ENCODE results near the gene DDX41. TPM values are rescaled to one million over a fixed set of nuclear protein-coding genes. Genes with fewer than 3 reads are reported as not detected.

Gene DDX41
- total RNA-seq (86.4 and 103 TPM in 2 replicates), polyA plus RNA-seq (118 and 127 TPM in 2 replicates), polyA minus RNA-seq (89.2 and 94.8 TPM in 2 replicates), Bru-seq, nascent RNA (percentile 60 among the genes with signal in this experiment), BruChase-seq, experiment 1, labeled RNA remaining after a 6-hour chase (percentile 90 among the genes with signal in this experiment), BruChase-seq, experiment 2, labeled RNA remaining after a 2-hour chase (percentile 84 among the genes with signal in this experiment)
- 130 and 134 TPM in 2 replicates for polyA plus RNA-seq (2011; cell fraction: cytosol; rRNA removed)
- 298 and 329 TPM in 2 replicates for polyA plus RNA-seq (2011; cell fraction: nucleus; rRNA removed)
- 68.8 and 73.0 TPM in 2 replicates for polyA plus RNA-seq (2012)
- 94.3 TPM for polyA minus RNA-seq (2011; cell fraction: cytosol; rRNA and poly(A)+ RNA removed)
- 57.6 and 60.5 TPM in 2 replicates for polyA minus RNA-seq (2011; cell fraction: nucleus; rRNA and poly(A)+ RNA removed)
- long read RNA-seq, transcript DDX41-201 (16 exons, 2,137 nt) = minor isoform, 8 of 94 reads
- long read RNA-seq, transcript DDX41-208 (17 exons, 2,607 nt) = major isoform, 51 of 94 reads
- long read RNA-seq, partial matches to known transcripts = 19 of 94 reads
- long read RNA-seq, other reads (novel, unspliced or antisense) = 14 of 94 reads

- peaks cover 8% of the 10 kb centered on the region for H3K4me1 ChIP-seq (ENCODE audit: control insufficient read depth, extremely low read depth, insufficient read depth, low read length)
- peaks cover 4 to 47% of the 10 kb centered on the region in 2 experiments for H3K36me3 ChIP-seq (ENCODE audit: control insufficient read depth in 2 of 2, extremely low read depth in 1 of 2, insufficient read depth in 2 of 2, low read length in 2 of 2)
- peak within 1 kb of the TSS; percentile 18 for H3K27ac ChIP-seq (ENCODE audit: insufficient read depth, low read depth, low read length)
- H3K9me3 ChIP-seq (replicated peaks; ENCODE audit: control insufficient read depth, insufficient read depth, low read length) = no peaks in the 10 kb centered on the region
- dilution Hi-C loops (cut with MboI; ENCODE audit: extremely low pct_ligation_motif_present, low sequenced_read_pairs) (no loop called here), intact Hi-C loops (cut with micrococcal nuclease) (loop anchor here (1.0 kb wide), 3 partner anchors 16 to 37 kb away; partner anchors contain the start of genes FAM193B and PDLIM7)
- TSS peak; percentile 19 for BruUV-seq (replicated peaks)
- peak within 1 kb of the TSS; percentile 59 for H3K4me2 ChIP-seq (ENCODE audit: insufficient read depth, low read length)
- ChIA-PET POLR2A (interaction anchor here (1.2 to 2.1 kb wide), 2 partner anchors 19 to 31 kb away, joined by 3 to 5 read pairs; partner anchors contain the start of gene PDLIM7), CTCF (interaction anchor here (0.8 to 2.1 kb wide), 7 partner anchors 10 to 113 kb away, joined by 3 to 8 read pairs (median 4); no protein-coding TSS in a partner anchor)
- TF ChIP-seq GATA2 (IDR thresholded peaks at IDR 0.05; ENCODE audit: insufficient read depth, insufficient read length, low read depth, low read length) (peak; percentile 94), POLR2AphosphoS5 (IDR thresholded peaks at IDR 0.05; ENCODE audit: insufficient read depth, low read depth, low read length) (peak; percentile 13), JUN (IDR thresholded peaks at IDR 0.05; ENCODE audit: borderline replicate concordance, insufficient read depth, insufficient read length, low read depth) (no peak), MYC (IDR thresholded peaks at IDR 0.05; ENCODE audit: low read depth, low read length) (peak; percentile 17), EZH2 (IDR thresholded peaks at IDR 0.05; ENCODE audit: borderline replicate concordance, low read depth, low read length, severe bottlenecking) (no peak), POLR2A (IDR thresholded peaks at IDR 0.05; ENCODE audit: low read depth, low read length) (no peak), MAX (IDR thresholded peaks at IDR 0.05; ENCODE audit: insufficient read depth, insufficient read length) (peak; percentile 69), FOS (IDR thresholded peaks at IDR 0.05; ENCODE audit: borderline replicate concordance, insufficient read depth, low read length) (no peak), CTCF (IDR thresholded peaks at IDR 0.05; ENCODE audit: extremely low read depth in 1 of 2, insufficient read depth in 1 of 2, low read depth in 1 of 2, low read length in 2 of 2) (peak in 1 of 2 donors; percentile 5)
- H3K4me3 ChIP-seq (replicated peaks in 1 of 3; ENCODE audit: insufficient read depth in 1 of 3, low read depth in 1 of 3, low read length in 3 of 3) = peak within 1 kb of the TSS; percentile 26 to 98 (median 51)
- no peaks in the 10 kb centered on the region for H3K27me3 ChIP-seq (ENCODE audit: control insufficient read depth in 2 of 2, insufficient read depth in 2 of 2, low read length in 2 of 2)
- H3K9me1 ChIP-seq (replicated peaks; ENCODE audit: control insufficient read depth, extremely low read depth, insufficient read depth, low read length) = no peaks in the 10 kb centered on the region
- peak within 1 kb of the TSS; percentile 61 for H3K9ac ChIP-seq (replicated peaks; ENCODE audit: extremely low read depth, insufficient read depth, low read length)
- DNase-seq (ENCODE audit: low read depth, low spot score) (peak; percentile 100), FAIRE-seq (peak; percentile 100)
- H2AFZ ChIP-seq (ENCODE audit: low read depth, low read length) = peak within 1 kb of the TSS; percentile 34
- peaks cover 14% of the 10 kb centered on the region for H3K79me2 ChIP-seq (ENCODE audit: control insufficient read depth, insufficient read depth, low read length)
- no peaks in the 10 kb centered on the region for H4K20me1 ChIP-seq (replicated peaks; ENCODE audit: control insufficient read depth, extremely low read depth, insufficient read depth, low read length)
Measured at GRCh38 chr5:177516601-177517568, at the start of gene DDX41. TSS of gene DDX41 (minus strand) at chr5:177516961. CDS start at chr5:177516945, 16 bp downstream.

Measured in endothelial cell of umbilical vein (primary cell).